Neural progenitor cell (in vitro differentiated cells): ENCODE results near the gene ZBTB20.

Experiments
- CTCF ChIP-seq: fragments of 200-600 bp; sonication (generic); IDR thresholded peaks from 2 replicates; pipeline ENCODE4 v1.5.1; 2017; ENCODE audit warnings: antibody characterized with exemption, mild to moderate bottlenecking
- EZH2 ChIP-seq: fragments of 200-600 bp; sonication (generic); IDR thresholded peaks from 2 replicates; pipeline ENCODE4 v1.6.1; 2017; ENCODE audit warnings: antibody characterized with exemption, mild to moderate bottlenecking, moderate library complexity
- EZH2phosphoT487 ChIP-seq: fragments of 200-600 bp; sonication (generic); IDR thresholded peaks from 2 replicates; pipeline ENCODE4 v1.6.1; 2017; ENCODE audit warnings: antibody characterized with exemption

- no peak for TF ChIP-seq EZH2
- no peak for TF ChIP-seq CTCF
- TF ChIP-seq EZH2phosphoT487: no peak
These were observed 538.8 kb downstream of the ZBTB20 start for GRCh38 chr3:114608293-114608692.
